GM10248 (cell line): ENCODE measurements around the gene LIME1.

Experiments
- CTCF ChIA-PET: fragments of 300-600 bp; sonication (Branson Sonifier 250); formaldehyde crosslinking; extraction: SDS; loops from one replicate; lab custom pipeline; 2021; ENCODE audit warnings: antibody characterized with exemption; lab: Yijun Ruan, JAX
- POLR2A ChIA-PET: fragments of 350-650 bp; sonication (Branson Sonifier 250); formaldehyde crosslinking; extraction: SDS; loops from one replicate; lab custom pipeline; 2020; ENCODE audit warnings: antibody characterized with exemption; lab: Yijun Ruan, JAX
- DNase-seq: peaks from one replicate; pipeline ENCODE4 v3.0.0; 2012; ENCODE audit errors: extremely low spot score
- CTCF ChIP-seq: IDR thresholded peaks from 2 replicates; pipeline ENCODE4 v1.5.1; 2012; ENCODE audit warnings: mild to moderate bottlenecking, low read depth; ENCODE audit errors: extremely low read depth, missing control alignments, control extremely low read depth

LIME1 gene

GRCh38 chr20:63690898-63691710, 45.4 kb upstream of the LIME1 start:
- TF ChIP-seq CTCF: no peak
- ChIA-PET CTCF (interaction anchor here (1.1 kb wide), 1 partner anchor 117 kb away, joined by 3 read pairs; the partner anchor contains the start of gene HELZ2), POLR2A (no interaction called here)
- DNase-seq: no peak

GRCh38 chr20:63691711-63692435, 44.6 kb upstream of the LIME1 start:
- no peak for TF ChIP-seq CTCF
- POLR2A ChIA-PET: no interaction called here
- CTCF ChIA-PET: interaction anchor here (0.9 to 1.1 kb wide), 2 partner anchors 16 to 118 kb away, joined by 3 to 4 read pairs; partner anchors contain the start of genes ARFRP1, HELZ2 and ZGPAT
- no peak for DNase-seq

DNA sequence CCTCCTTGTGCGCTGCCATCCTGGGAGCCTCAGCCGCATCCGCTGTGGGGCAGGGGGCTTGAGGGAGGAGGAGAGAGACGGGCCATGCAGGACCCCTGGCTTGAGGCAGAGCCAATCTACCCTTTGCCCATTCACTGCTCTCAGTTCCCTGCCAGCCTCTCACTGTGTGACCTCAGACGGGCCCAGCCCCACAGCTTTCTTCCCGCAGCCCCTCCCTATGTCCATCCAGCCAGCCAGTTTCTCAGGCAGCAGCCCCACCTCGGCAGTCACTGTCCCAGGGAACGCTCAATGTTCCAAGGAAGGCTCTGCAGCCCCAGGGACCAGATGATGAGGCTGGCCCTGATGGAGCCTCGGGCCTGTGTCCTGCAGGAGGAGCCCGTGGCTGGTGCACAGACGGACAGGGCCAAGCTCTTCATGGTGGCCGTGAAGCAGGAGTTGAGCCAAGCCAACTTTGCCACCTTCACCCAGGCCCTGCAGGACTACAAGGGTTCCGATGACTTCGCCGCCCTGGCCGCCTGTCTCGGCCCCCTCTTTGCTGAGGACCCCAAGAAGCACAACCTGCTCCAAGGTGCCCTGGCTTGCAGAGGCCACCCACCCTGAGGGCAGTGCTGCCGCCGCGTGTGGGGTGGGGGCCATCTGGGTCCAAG, 43.9 kb upstream of the LIME1 start:
- ChIA-PET POLR2A (no interaction called here), CTCF (interaction anchor here (0.9 to 1.1 kb wide), 2 partner anchors 16 to 119 kb away, joined by 3 to 4 read pairs; partner anchors contain the start of genes ARFRP1, HELZ2 and ZGPAT)
- TF ChIP-seq CTCF: no peak
- DNase-seq: no peak

- CTCF ChIA-PET: no interaction called here
- TF ChIP-seq CTCF: no peak
- DNase-seq: no peak
- POLR2A ChIA-PET: no interaction called here
Measured at GRCh38 chr20:63693083-63693732, 43.3 kb upstream of the LIME1 start.

GRCh38 chr20:63693733-63694583, 42.5 kb upstream of the LIME1 start:
- ChIA-PET POLR2A (no interaction called here), CTCF (no interaction called here)
- TF ChIP-seq CTCF: no peak
- DNase-seq: no peak
